Measurements from ENCODE around the gene MB.

MB gene

GRCh38 chr22:35558031-35558430 is 59.1 kb downstream of the MB start:
- TF ChIP-seq GATA2 (IDR thresholded peaks at IDR 0.05; ENCODE audit: low read depth, low read length) (no peak), GATA3 (IDR thresholded peaks at IDR 0.05; ENCODE audit: low read depth, low read length) (no peak)

Data from SH-SY5Y (cell line).